ENCODE results near the gene KANSL1. TPM values are rescaled to one million over a fixed set of nuclear protein-coding genes. Genes with fewer than 3 reads are reported as not detected.

The KANSL1 gene
- total and polyA plus RNA-seq, 2 of the 4 experiments (the other 2 are of a cell fraction): 19.1 to 49.6 TPM

DNA sequence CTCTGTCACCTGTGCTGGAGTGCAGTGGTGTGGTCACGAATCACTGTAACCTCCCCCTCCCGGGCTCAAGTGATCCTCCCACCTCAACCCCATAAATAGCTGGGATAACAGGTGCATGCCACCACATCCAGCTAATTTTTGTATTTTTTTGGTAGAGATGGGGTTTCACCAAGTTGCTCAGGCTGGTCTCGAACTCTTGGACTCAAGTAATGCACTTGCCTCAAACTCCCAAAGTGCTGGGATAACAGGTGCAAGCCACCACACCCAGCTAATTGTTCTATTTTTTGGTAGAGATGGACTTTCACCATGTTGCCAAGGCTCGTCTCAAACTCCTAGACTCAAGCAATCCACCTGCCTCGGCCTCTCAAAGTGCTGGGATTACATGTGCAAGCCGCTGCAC is 107.7 kb downstream of the KANSL1 start:
- BruUV-seq (replicated peaks): no TSS peak
- peaks cover 10% of the 10 kb centered on the region for H3K36me3 ChIP-seq (ENCODE audit: control insufficient read depth, insufficient read depth, low read length)
- no peak overlapping the region for H2AK9ac ChIP-seq (replicated peaks; ENCODE audit: low read depth, low read length, poor library complexity)
- H3K18ac ChIP-seq (ENCODE audit: low read depth, low read length): no peak overlapping the region
- TF ChIP-seq, protein P1, sequence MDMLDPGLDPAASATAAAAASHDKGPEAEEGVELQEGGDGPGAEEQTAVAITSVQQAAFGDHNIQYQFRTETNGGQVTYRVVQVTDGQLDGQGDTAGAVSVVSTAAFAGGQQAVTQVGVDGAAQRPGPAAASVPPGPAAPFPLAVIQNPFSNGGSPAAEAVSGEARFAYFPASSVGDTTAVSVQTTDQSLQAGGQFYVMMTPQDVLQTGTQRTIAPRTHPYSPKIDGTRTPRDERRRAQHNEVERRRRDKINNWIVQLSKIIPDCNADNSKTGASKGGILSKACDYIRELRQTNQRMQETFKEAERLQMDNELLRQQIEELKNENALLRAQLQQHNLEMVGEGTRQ (IDR thresholded peaks at IDR 0.05; ENCODE audit: low read depth, low read length): no peak
- TF ChIP-seq FOS (IDR thresholded peaks at IDR 0.05; ENCODE audit: low read depth, low read length) (no peak), MAZ (IDR thresholded peaks at IDR 0.05; ENCODE audit: borderline replicate concordance, low read depth, low read length) (no peak), RCOR1 (IDR thresholded peaks at IDR 0.05; ENCODE audit: insufficient replicate concordance, low read length) (no peak), POLR2A (IDR thresholded peaks at IDR 0.05; ENCODE audit: low read depth, low read length) (no peak), SMC3 (IDR thresholded peaks at IDR 0.05; ENCODE audit: low read depth, low read length) (no peak), RAD21 (IDR thresholded peaks at IDR 0.05; ENCODE audit: low read length) (no peak), CHD1 (IDR thresholded peaks at IDR 0.05; ENCODE audit: low read depth, low read length) (no peak), CEBPB (IDR thresholded peaks at IDR 0.05; ENCODE audit: low read depth, low read length) (no peak), MAFK (IDR thresholded peaks at IDR 0.05; ENCODE audit: low read depth, low read length) (no peak)
- DNase-seq (no peak), ATAC-seq (ENCODE audit: low read depth) (no peak)
- in situ Hi-C loops (cut with MboI; ENCODE audit: low sequenced_read_pairs): no loop called here
- POLR2A ChIA-PET (ENCODE audit: unreplicated experiment): no interaction called here
- dilution Hi-C loops (cut with HindIII; ENCODE audit: low sequenced_read_pairs, unreplicated experiment): no loop called here
- H4K20me1 ChIP-seq (ENCODE audit: insufficient read depth, low read length): peaks cover 66% of the 10 kb centered on the region
- H4K91ac ChIP-seq (ENCODE audit: insufficient read depth, low read depth, low read length): no peak overlapping the region
- H2BK5ac ChIP-seq (ENCODE audit: low read depth, low read length, poor library complexity, severe bottlenecking): no peak overlapping the region
- H3K79me1 ChIP-seq (ENCODE audit: low read depth in 1 of 2, low read length in 2 of 2): peaks cover 40 to 86% of the 10 kb centered on the region in 2 experiments; a peak in 3 of 4 replicates
- no peak overlapping the region for H3K56ac ChIP-seq (ENCODE audit: extremely low read depth, insufficient read depth, low read length)
- no peaks in the 10 kb centered on the region for H3K27me3 ChIP-seq (ENCODE audit: control insufficient read depth, insufficient read depth, low read length)
- H2BK20ac ChIP-seq (ENCODE audit: low read depth, low read length): no peak overlapping the region
- no peak overlapping the region for H2BK120ac ChIP-seq (ENCODE audit: low read depth, low read length)
- no peak overlapping the region for H2AFZ ChIP-seq (replicated peaks; ENCODE audit: low read length, poor library complexity)
- H3K9me1 ChIP-seq (ENCODE audit: insufficient read depth, low read length): peaks cover 6% of the 10 kb centered on the region
- H3K4me3 ChIP-seq (ENCODE audit: insufficient read depth, low read depth, low read length): no peak overlapping the region
- H3K4me1 ChIP-seq (ENCODE audit: control insufficient read depth, insufficient read depth, low read length): peaks cover 2% of the 10 kb centered on the region; the same call in 1 of the 2 replicates
- WGBS, 2 experiments (ENCODE audit: extremely low coverage in 2 of 2, insufficient read length in 1 of 2): no CpG with 5 or more reads among the region's 6 CpGs
- H3K23ac ChIP-seq (ENCODE audit: low read depth, low read length): no peak overlapping the region
- no peak overlapping the region for H3K14ac ChIP-seq (replicated peaks; ENCODE audit: low read depth, low read length)
- H3K9ac ChIP-seq (ENCODE audit: low read depth, low read length): no peak overlapping the region
- no peak overlapping the region for H4K8ac ChIP-seq (ENCODE audit: low read depth in 2 of 2, low read length in 2 of 2)
- no peak overlapping the region for H3K4me2 ChIP-seq (ENCODE audit: low read depth, low read length)
- H2AK5ac ChIP-seq (ENCODE audit: low read depth, low read length): no peak overlapping the region
- no peak overlapping the region for H3K4ac ChIP-seq (ENCODE audit: low read depth, low read length)
- intact Hi-C loops (cut with micrococcal nuclease): no loop called here
- CTCF ChIA-PET: no interaction called here
- H3K9me3 ChIP-seq (ENCODE audit: control insufficient read depth, insufficient read depth, low read length): no peaks in the 10 kb centered on the region
- no peak overlapping the region for H2BK15ac ChIP-seq (ENCODE audit: low read depth, low read length)
- no peak overlapping the region for H4K5ac ChIP-seq (ENCODE audit: low read depth, low read length)
- no peak overlapping the region for H3K27ac ChIP-seq (ENCODE audit: insufficient read depth, low read length)

All from IMR-90 (cell line).